HG03342 (cell line): ENCODE results near the gene YPEL1.
"Not testable (repeated sequence)": the region's sequence is repeated elsewhere in the genome, so short reads cannot be mapped to it uniquely, and the experiment has no call there.

Source experiments
- ATAC-seq: cut with Tn5 transposase; IDR thresholded peaks from one replicate; pipeline ENCODE4 v1.9.1; 2021; ENCODE audit warnings: mild to moderate bottlenecking, moderate library complexity; ENCODE audit not compliant: unreplicated experiment

The YPEL1 gene

GRCh38 chr22:21686193-21686608 is 49.4 kb downstream of the YPEL1 start:
- no peak for ATAC-seq

DNA sequence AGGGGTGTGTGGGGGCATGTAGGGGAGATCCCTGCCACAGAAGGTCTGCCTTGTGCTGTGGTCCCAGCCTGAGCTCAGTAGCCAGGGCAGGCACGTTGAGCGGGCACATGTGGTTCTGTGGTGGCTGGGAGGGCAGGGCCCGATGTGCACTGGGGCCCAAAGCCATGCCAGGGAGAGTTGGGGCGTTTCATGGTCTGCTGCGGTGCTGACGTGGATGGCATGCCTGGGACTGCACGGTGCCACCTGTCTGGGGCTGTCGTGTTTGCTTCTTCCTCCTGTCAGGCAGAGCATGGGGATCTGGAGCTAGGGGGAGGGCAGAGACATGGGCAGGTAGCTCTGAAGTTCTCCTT is 50.5 kb downstream of the YPEL1 start:
- ATAC-seq = no peak

- no peak for ATAC-seq
Measured at GRCh38 chr22:21684492-21685163, 51.0 kb downstream of the YPEL1 start.

- no peak for ATAC-seq
Measured at GRCh38 chr22:21683401-21683811, 52.2 kb downstream of the YPEL1 start.

DNA sequence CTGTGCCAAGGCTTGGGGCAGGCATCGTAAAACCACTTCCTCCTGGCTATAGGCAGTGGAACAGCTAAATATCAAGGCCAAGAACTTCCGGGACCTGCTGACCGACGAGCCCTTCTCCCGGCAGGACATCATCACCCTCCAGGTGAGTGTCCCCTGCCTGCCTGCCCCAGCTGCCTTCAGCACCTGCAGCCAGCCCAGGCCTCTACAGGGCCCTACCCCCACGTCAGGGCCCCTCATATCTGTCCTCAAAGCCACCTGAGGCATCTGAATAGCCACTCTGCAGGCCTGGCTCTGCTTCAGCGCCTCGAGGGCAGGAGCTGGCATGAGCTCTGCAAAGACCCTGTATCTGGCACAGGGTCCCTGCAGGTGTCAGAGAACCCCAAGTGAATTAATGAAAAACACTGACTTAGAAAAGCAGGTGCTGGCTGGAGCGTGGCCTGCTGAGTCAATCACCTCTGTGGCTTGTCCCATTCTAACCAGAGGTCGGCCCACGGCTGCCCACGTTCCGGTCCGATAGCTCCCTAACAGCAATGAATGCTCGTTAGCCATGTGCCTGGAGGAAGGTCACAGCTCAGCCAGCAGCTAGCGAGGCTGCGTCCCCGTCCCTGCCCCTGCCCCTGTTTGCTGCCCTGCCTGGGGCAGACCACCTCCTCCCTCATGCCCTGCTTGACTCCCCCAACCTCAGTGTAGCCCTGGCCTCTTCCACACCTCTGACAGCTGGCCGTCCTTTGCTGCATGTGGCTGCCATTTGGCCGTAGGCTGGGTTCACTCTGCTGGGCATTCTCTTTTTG is 53.0 kb downstream of the YPEL1 start:
- no peak for ATAC-seq

DNA sequence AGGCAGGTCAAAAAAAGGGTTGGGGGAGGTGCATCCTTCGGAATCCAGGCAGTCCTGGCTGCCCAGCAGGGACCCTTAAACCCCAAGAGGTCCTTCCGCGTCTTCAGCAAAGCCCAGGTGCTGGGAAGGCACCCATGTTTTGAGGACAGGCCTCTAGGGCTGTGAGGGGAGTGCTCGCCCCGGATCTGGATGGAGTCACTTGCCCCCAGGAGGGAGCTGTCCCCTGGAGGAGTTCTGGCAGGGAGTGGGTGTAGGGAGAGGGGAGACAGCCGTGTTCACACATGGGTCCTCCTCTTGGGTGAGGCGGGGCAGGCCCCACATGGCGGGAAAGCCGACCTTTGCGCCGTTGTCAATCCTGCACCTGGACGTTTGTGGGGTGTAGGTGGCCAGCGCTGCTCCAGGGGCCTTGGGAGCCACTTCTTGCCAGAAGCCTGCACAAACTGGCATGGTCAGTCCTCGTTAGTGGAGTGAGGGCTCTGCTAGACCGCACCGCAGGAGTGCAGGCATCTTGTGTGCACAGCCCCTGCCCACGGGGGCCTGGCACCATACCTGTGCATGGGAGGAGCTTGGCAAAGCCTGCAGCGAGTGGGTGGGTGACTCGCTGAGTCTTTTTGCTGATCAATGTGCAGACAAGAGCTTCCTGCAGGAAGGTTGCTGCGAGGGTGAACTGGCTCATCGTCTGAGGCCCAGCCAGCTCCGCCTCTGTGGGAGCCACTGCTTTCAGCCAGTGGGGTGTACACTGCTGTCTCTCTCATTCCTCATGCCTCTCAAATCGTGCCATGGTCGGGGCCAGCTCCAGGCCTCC is 53.8 kb downstream of the YPEL1 start:
- no peak for ATAC-seq

GRCh38 chr22:21680830-21681565 is 54.6 kb downstream of the YPEL1 start:
- ATAC-seq = no peak

DNA sequence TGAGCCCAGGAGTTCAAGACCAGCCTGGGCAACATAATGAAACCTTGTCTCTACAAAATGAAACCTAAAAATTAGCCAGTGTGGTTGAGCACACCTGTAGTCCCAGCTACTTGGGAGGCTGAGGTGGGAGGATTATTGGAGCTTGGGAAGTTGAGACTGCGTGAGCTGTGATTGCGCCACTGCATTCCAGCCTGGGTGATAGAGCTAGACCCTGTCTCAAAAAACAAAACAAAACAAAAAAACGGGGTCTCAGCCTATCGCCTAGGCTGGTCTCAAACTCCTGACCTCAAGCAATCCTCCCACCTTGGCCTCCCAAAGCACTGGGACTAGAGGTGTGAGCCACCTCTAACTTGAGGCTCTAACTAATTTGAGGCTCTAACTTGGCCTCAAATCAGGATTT is 56.2 kb downstream of the YPEL1 start:
- no peak for ATAC-seq

GRCh38 chr22:21678842-21679241 is 56.8 kb downstream of the YPEL1 start:
- not testable (repeated sequence) for ATAC-seq

- no peak for ATAC-seq
Measured at GRCh38 chr22:21677606-21678443, 57.8 kb downstream of the YPEL1 start.

DNA sequence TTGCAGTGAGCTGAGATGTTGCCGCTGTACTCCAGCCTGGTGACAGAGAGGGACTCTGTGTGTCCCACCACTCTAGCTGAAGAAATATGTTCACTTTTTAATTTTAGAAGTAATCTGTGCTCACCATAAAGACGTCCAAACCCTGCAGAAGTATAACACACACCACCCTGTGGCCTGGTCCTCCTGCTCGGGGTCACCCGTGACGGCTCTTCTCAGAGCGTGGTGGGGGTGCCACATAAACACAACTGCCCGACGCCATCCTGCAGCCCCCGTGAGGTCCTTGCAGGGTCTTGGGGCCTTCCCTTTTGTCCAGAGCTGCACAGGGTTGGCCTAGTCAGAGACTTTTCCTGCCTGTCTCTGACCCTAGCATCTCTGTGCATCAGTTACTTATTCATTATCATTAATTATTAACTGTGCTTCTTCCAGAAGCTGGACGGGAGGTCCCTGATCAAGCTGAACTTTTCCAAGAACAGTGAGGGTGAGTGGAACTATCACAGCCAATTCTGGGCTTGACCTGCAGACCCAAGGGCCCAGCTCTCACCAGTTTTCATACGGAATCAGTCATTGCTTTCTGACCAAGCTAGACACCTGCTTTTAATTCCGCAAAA is 60.9 kb downstream of the YPEL1 start:
- no peak for ATAC-seq

- no peak for ATAC-seq
Measured at GRCh38 chr22:21673534-21674321, 61.9 kb downstream of the YPEL1 start.

- no peak for ATAC-seq
Measured at GRCh38 chr22:21672107-21672629, 63.4 kb downstream of the YPEL1 start.

DNA sequence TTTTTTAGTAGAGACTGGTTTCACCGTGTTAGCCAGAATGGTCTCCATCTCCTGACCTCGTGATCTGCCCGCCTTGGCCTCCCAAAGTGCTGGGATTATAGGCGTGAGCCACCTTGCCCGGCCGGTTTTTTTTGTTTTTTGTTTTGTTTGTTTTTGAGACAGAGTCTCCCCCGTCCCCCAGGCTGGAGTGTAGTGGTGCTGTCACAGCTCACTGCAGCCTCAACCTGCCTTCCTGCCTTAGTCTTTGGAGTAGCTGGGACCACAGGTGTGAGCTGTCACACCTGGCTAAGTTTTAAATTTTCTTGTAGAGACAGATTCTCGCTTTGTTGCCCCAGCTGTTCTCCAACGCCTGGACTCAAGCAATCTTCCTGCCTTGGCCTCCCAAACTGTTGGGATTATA is 66.6 kb downstream of the YPEL1 start:
- no peak for ATAC-seq

DNA sequence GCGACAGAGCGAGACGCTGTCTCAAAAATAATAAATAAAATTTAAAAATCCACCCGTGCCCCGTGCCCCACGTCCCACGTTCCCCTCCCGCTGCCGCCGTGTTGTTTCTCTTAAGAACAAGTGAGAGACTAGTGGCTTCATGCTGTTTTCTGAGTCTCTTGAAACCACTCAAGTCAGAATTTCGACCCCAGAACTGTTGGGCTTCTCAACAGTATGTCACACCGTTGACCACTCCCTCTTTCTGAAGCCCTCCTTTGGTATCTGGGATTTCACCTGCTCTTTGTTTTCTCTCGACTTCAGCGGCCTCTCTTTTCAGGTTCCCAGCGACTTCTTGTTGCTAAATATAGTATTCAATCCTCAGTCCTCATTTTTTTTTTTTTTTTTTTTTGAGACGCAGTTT is 68.8 kb downstream of the YPEL1 start:
- ATAC-seq = no peak

DNA sequence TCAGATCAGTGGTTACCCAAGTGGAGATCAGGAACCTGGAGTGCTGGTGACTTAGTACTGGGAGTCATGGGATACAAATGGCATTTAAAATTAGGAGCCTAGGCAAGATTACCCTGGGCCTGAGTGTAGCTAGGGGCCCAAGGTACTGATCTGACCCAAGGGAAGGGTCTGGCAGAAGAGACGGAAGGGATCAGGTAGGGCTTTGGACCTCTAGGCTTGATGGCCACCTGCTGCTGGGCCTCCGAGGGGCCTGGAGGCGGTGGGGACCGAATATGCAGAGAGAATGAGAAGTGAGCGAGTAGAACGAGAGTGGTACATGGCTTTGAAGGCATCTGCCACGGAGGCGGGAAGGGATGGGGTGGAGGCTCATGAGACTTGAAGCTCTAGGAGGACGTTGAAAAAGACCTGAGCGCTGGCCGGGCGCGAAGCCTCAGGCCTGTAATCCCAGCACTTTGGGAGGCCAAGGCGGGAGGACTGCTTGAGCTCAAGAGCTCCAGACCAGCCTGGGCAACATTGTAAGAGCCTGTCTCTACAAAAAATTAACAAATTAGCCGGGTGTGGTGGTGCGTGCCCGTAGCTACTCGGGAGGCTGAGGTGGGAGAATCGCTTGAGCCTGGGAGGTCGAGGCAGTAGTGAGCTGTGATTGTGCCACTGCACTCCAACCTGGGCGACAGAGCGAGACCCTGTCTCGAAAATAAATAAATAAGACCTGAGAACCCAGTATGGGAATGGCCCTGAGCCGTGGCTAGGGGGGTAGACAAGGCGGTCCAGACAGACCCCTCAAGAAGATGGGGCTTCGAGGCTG is 70.3 kb downstream of the YPEL1 start:
- no peak for ATAC-seq

DNA sequence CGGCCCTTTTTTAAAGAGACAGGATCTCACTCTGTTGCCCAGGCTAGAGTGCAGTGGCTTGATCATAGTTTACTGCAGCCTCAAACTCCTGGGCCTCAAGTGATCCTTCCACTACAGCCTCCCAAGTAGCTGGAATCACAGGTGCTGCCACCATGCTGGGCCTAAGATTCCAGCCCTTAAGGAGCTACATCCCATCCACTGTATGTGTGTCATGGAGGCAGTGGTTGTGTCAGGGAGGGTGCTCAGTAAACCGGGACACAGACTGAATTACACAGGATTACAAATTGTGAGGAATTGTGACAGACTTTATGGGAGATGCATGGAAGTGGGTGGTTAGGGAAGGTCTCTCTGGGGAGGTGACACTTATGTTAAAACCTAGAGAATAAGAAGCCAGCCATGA is 71.9 kb downstream of the YPEL1 start:
- no peak for ATAC-seq

- ATAC-seq = no peak
Measured at GRCh38 chr22:21661991-21662390, 73.6 kb downstream of the YPEL1 start.
